Smooth muscle cell (in vitro differentiated cells): ENCODE measurements around the gene LAMC2. TPM values are rescaled to one million over a fixed set of nuclear protein-coding genes. Genes with fewer than 3 reads are reported as not detected.

ENCODE experiments used
- DNase-seq: peaks from one replicate; lab custom pipeline; 2025; ENCODE audit not compliant: unreplicated experiment; lab: John Stamatoyannopoulos, UW
- H2AFZ ChIP-seq: fragments of 200-600 bp; sonication (generic); 2 replicates; pipeline ENCODE4 v1.6.0; 2016; ENCODE audit warnings: antibody characterized with exemption, low read depth, mild to moderate bottlenecking
- H3F3A ChIP-seq: fragments of 200-600 bp; sonication (generic); 2 replicates; pipeline ENCODE4 v1.6.0; 2017; ENCODE audit warnings: antibody characterized with exemption, low read depth
- H3K27ac ChIP-seq: fragments of 200-600 bp; sonication (generic); 2 replicates; pipeline ENCODE4 v1.5.1; 2016; ENCODE audit warnings: low read depth, mild to moderate bottlenecking
- H3K27me3 ChIP-seq: fragments of 200-600 bp; sonication (generic); 2 replicates; pipeline ENCODE4 v1.6.1; 2016; ENCODE audit warnings: low read depth, mild to moderate bottlenecking
- H3K36me3 ChIP-seq: fragments of 200-600 bp; sonication (generic); 2 replicates; pipeline ENCODE4 v1.5.1; 2016; ENCODE audit warnings: low read depth
- H3K4me1 ChIP-seq: fragments of 200-600 bp; sonication (generic); 2 replicates; pipeline ENCODE4 v1.5.1; 2016; ENCODE audit warnings: low read depth
- H3K4me2 ChIP-seq: fragments of 200-600 bp; sonication (generic); 2 replicates; pipeline ENCODE4 v1.6.0; 2016; ENCODE audit warnings: mild to moderate bottlenecking
- H3K4me3 ChIP-seq: fragments of 200-600 bp; sonication (generic); 2 replicates; pipeline ENCODE4 v1.5.1; 2016; ENCODE audit warnings: mild to moderate bottlenecking
- H3K79me2 ChIP-seq: fragments of 200-600 bp; sonication (generic); 2 replicates; pipeline ENCODE4 v1.6.0; 2016; ENCODE audit warnings: low read depth, mild to moderate bottlenecking
- H3K9ac ChIP-seq: fragments of 200-600 bp; sonication (generic); 2 replicates; pipeline ENCODE4 v1.6.0; 2016; ENCODE audit warnings: low read depth
- H3K9me3 ChIP-seq: fragments of 200-600 bp; sonication (generic); replicated peaks from 2 replicates; pipeline ENCODE4 v1.5.1; 2016; ENCODE audit warnings: low read depth
- H4K20me1 ChIP-seq: fragments of 200-600 bp; sonication (generic); 2 replicates; pipeline ENCODE4 v1.6.0; 2016; ENCODE audit warnings: low read depth
- WGBS: methylation state at CpG from one replicate; pipeline ENCODE4 v1.1.7; 2016; ENCODE audit warnings: low lambda C conversion rate; 5-methylcytosine and 5-hydroxymethylcytosine counted together
- polyA plus RNA-seq: library from polyadenylated mRNA; unstranded; fragments of >200 nt; fragmentation: Nextera tagmentation; extraction: Ambion mirVana; gene quantifications from 2 replicates; pipeline ENCODE4 v1.2.1, GENCODE V29; 2016
- total RNA-seq: library from RNA; depleted of rRNA; stranded (reverse); fragments of >200 nt; gene quantifications from 2 replicates; pipeline ENCODE4 v1.2.3, GENCODE V29; 2014
- TF ChIP-seq, protein P1 (sequence below): fragments of 200-600 bp; sonication (generic); IDR thresholded peaks from 2 replicates; pipeline ENCODE4 v1.5.1; 2017; ENCODE audit warnings: borderline replicate concordance, mild to moderate bottlenecking, antibody characterized with exemption; ENCODE audit not compliant: insufficient read depth, poor library complexity, severe bottlenecking

LAMC2 gene
- total and polyA plus RNA-seq, 2 experiments from 2014 or later, result 35.1 to 120 TPM

DNA sequence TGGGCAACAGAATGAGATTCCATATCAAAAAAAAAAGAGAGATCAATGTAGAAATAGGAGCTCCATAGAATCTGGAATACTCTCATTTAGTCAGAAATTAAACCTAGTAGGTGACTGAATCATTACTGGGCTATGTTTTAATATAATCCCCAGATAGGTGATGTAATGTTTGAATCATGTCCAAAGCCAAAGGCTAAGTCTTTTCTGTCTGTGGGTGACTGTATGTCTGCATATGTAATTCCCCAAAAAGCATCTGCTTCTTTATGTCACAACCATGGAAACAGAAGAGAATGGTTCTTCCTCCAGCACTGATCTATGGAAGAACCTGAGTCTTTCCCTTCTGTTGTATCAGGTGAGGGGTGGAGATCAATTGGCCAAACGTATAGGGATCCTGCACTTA, 5.8 kb downstream of the LAMC2 start:
- peaks cover 9% of the 10 kb centered on the region for H3K79me2 ChIP-seq
- peak overlapping the region; percentile 87 for H3K9ac ChIP-seq
- WGBS, result 80% methylated on average over 1 of the region's 1 CpG
- TF ChIP-seq, protein P1, sequence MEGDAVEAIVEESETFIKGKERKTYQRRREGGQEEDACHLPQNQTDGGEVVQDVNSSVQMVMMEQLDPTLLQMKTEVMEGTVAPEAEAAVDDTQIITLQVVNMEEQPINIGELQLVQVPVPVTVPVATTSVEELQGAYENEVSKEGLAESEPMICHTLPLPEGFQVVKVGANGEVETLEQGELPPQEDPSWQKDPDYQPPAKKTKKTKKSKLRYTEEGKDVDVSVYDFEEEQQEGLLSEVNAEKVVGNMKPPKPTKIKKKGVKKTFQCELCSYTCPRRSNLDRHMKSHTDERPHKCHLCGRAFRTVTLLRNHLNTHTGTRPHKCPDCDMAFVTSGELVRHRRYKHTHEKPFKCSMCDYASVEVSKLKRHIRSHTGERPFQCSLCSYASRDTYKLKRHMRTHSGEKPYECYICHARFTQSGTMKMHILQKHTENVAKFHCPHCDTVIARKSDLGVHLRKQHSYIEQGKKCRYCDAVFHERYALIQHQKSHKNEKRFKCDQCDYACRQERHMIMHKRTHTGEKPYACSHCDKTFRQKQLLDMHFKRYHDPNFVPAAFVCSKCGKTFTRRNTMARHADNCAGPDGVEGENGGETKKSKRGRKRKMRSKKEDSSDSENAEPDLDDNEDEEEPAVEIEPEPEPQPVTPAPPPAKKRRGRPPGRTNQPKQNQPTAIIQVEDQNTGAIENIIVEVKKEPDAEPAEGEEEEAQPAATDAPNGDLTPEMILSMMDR, result no peak
- no peaks in the 10 kb centered on the region for H3K36me3 ChIP-seq
- H3K4me1 ChIP-seq, result peaks cover 10% of the 10 kb centered on the region
- H3K27me3 ChIP-seq, result no peaks in the 10 kb centered on the region
- DNase-seq, result no peak
- H2AFZ ChIP-seq, result no peak overlapping the region
- peaks cover 6% of the 10 kb centered on the region for H3F3A ChIP-seq
- H3K4me2 ChIP-seq, result peak overlapping the region; percentile 63
- H3K4me3 ChIP-seq, result no peak overlapping the region
- H4K20me1 ChIP-seq, result no peaks in the 10 kb centered on the region
- H3K9me3 ChIP-seq, result no peaks in the 10 kb centered on the region
- H3K27ac ChIP-seq, result peak overlapping the region; percentile 98

DNA sequence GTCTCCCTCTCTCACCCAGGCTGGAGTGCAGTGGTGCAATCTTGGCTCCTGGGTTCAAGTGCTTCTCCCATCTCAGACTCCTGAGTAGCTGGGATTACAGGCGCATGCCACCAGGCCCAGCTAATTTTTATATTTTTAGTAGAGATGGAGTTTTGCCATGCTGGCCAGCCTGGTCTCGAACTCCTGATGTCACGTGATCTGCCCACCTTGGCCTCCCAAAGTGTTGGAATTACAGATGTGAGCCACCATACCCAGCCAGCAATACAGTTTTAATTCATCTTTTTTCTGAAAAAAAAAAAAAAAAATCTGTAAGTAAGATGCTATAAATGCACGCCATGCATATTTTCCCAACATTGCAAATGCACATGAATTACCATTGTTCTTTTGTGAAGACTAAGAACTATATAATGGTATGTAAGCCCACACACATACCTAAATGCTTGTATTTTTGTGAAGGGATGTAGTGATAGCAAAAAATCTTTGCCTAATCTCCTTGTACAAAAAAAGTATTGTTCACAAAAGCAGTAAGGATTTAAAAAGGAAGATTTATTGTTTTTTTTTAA, 8.0 kb downstream of the LAMC2 start:
- H3K79me2 ChIP-seq, result no peaks in the 10 kb centered on the region
- peaks cover 6% of the 10 kb centered on the region for H3F3A ChIP-seq
- TF ChIP-seq, protein P1, result no peak
- H3K9me3 ChIP-seq, result no peaks in the 10 kb centered on the region
- peak overlapping the region; percentile 54 for H3K4me2 ChIP-seq
- H2AFZ ChIP-seq, result no peak overlapping the region
- no peak overlapping the region for H3K4me3 ChIP-seq
- H3K4me1 ChIP-seq, result peaks cover 10% of the 10 kb centered on the region
- H3K36me3 ChIP-seq, result no peaks in the 10 kb centered on the region
- H3K9ac ChIP-seq, result peak overlapping the region; percentile 87
- H4K20me1 ChIP-seq, result no peaks in the 10 kb centered on the region
- 87% methylated on average over 4 of the region's 4 CpGs for WGBS
- H3K27ac ChIP-seq, result peak overlapping the region; percentile 98
- DNase-seq, result no peak
- H3K27me3 ChIP-seq, result no peaks in the 10 kb centered on the region

- Histone ChIP-seq H3K9ac (peak overlapping the region; percentile 50), H3K4me2 (peak overlapping the region; percentile 54), H4K20me1 (no peaks in the 10 kb centered on the region), H3K79me2 (no peaks in the 10 kb centered on the region), H2AFZ (no peak overlapping the region), H3F3A (peaks cover 6% of the 10 kb centered on the region), H3K4me1 (peaks cover 10% of the 10 kb centered on the region), H3K9me3 (no peaks in the 10 kb centered on the region), H3K27me3 (no peaks in the 10 kb centered on the region), H3K36me3 (no peaks in the 10 kb centered on the region), H3K27ac (peak overlapping the region; percentile 98), H3K4me3 (no peak overlapping the region)
- WGBS, result 60% methylated on average over 1 of the region's 1 CpG
- TF ChIP-seq, protein P1, result no peak
- DNase-seq, result no peak
Observed at GRCh38 chr1:183194527-183195141, 8.6 kb downstream of the LAMC2 start.
